HepG2 (cell line): ENCODE measurements around the gene SPTB. TPM values are rescaled to one million over a fixed set of nuclear protein-coding genes. Genes with fewer than 3 reads are reported as not detected.

Experiments
- ATAC-seq: fragments of 200-7000 bp; cut with Tn5 transposase; 3 replicates; pipeline ENCODE4 v1.9.1; 2020; ENCODE audit warnings: mild to moderate bottlenecking, moderate library complexity
- BruUV-seq: library from RNA; stranded (reverse); fragments of 400-500 nt; replicated peaks from 2 replicates; lab custom pipeline; 2021; lab: Mats Ljungman, UMichigan
- CTCF ChIA-PET: fragments of 300-600 bp; formaldehyde crosslinking; extraction: SDS; loops from one replicate; lab custom pipeline; 2021; ENCODE audit warnings: low total read pairs, inconsistent platforms, low intra/inter-chr PET ratio; lab: Yijun Ruan, JAX
- POLR2A ChIA-PET: fragments of 350-600 bp; sonication (Branson Sonifier 250); formaldehyde crosslinking; loops from one replicate; lab custom pipeline; 2020; ENCODE audit warnings: antibody characterized with exemption, inconsistent platforms; lab: Yijun Ruan, JAX
- DNase-seq: peaks from one replicate; pipeline ENCODE4 v3.0.0-alpha.2; 2015; ENCODE audit warnings: low spot score
- FAIRE-seq: peaks from 3 replicates; lab custom pipeline; 2011; peaks lifted over from hg19 to GRCh38; lab: Jason Lieb, UNC
- H2AFZ ChIP-seq: one replicate; pipeline ENCODE4 v1.6.1; 2011; ENCODE audit warnings: low read length, inconsistent platforms
- H3K27ac ChIP-seq: fragments of 300-600 bp; 3 replicates; pipeline ENCODE4 v1.8.0; 2011; ENCODE audit warnings: mixed run types, mild to moderate bottlenecking, mixed read lengths, low read length, inconsistent platforms; ENCODE audit not compliant: insufficient read depth; ENCODE audit errors: extremely low read length
- H3K27me3 ChIP-seq, 2 experiments: fragments of 200-600 bp in 1 of 2; 2 replicates in 1 of 2; 3 replicates in 1 of 2; pipeline versions ENCODE4 v1.6.0 to v1.8.0; 2011; ENCODE audit warnings: low read length in 2 of 2, mild to moderate bottlenecking in 2 of 2, moderate library complexity in 2 of 2, inconsistent platforms in 1 of 2; ENCODE audit not compliant: insufficient read depth in 2 of 2, control insufficient read depth in 1 of 2
- H3K36me3 ChIP-seq, 2 experiments: fragments of 200-600 bp in 1 of 2; replicated peaks in 1 of 2; 2 replicates in 1 of 2; 3 replicates in 1 of 2; pipeline versions ENCODE4 v1.5.1 to v1.8.0; 2011; ENCODE audit warnings: low read length in 2 of 2, inconsistent platforms in 1 of 2; ENCODE audit not compliant: insufficient read depth in 2 of 2, control insufficient read depth in 1 of 2
- H3K4me1 ChIP-seq: 2 replicates; pipeline ENCODE4 v1.5.1; 2012; ENCODE audit warnings: low read length, inconsistent platforms; ENCODE audit not compliant: insufficient read depth
- H3K4me2 ChIP-seq: 2 replicates; pipeline ENCODE4 v1.6.0; 2011; ENCODE audit warnings: low read depth, low read length, inconsistent platforms
- H3K4me3 ChIP-seq, 3 experiments: fragments of 200-600 bp in 1 of 3; sonication (generic), shearing (Covaris generic) in 1 of 3; replicated peaks in 1 of 3; 2 replicates each; pipeline ENCODE4 v1.5.1; 2011 to 2016; ENCODE audit warnings: low read length in 3 of 3, inconsistent platforms in 2 of 3, low read depth in 2 of 3, mild to moderate bottlenecking in 2 of 3, control low read depth in 1 of 3, mixed read lengths in 1 of 3; ENCODE audit not compliant: insufficient read depth in 1 of 3
- H3K79me2 ChIP-seq: one replicate; pipeline ENCODE4 v1.6.1; 2011; ENCODE audit warnings: low read length, inconsistent platforms; ENCODE audit not compliant: insufficient read depth
- H3K9ac ChIP-seq: 2 replicates; pipeline ENCODE4 v1.6.0; 2011; ENCODE audit warnings: mild to moderate bottlenecking, low read depth, low read length, inconsistent platforms; ENCODE audit not compliant: insufficient read depth
- H3K9me3 ChIP-seq: 2 replicates; pipeline ENCODE4 v1.5.1; 2012; ENCODE audit warnings: mild to moderate bottlenecking, low read length
- H4K20me1 ChIP-seq: 2 replicates; pipeline ENCODE4 v1.6.0; 2011; ENCODE audit warnings: inconsistent platforms, mild to moderate bottlenecking, low read length, moderate library complexity; ENCODE audit not compliant: insufficient read depth
- FLYWCH1 ChIP-seq: sonication (generic); formaldehyde crosslinking; IDR thresholded peaks from 2 replicates; pipeline ENCODE4 v1.8.1; 2023; ENCODE audit warnings: mild to moderate bottlenecking, missing genetic modification reagents
- NFE2L1 ChIP-seq: sonication (generic); formaldehyde crosslinking; IDR thresholded peaks from 2 replicates; pipeline ENCODE4 v1.4.0; 2020; ENCODE audit warnings: missing genetic modification reagents, mild to moderate bottlenecking, borderline replicate concordance
- NR1H2 ChIP-seq: sonication (generic); formaldehyde crosslinking; IDR thresholded peaks from 2 replicates; pipeline ENCODE4 v1.8.1; 2022; ENCODE audit warnings: low read depth, missing genetic modification reagents, borderline replicate concordance
- PITX1 ChIP-seq: sonication (generic); formaldehyde crosslinking; IDR thresholded peaks from 2 replicates; pipeline ENCODE4 v1.5.1; 2020; ENCODE audit warnings: mild to moderate bottlenecking, missing genetic modification reagents
- TCF7L2 ChIP-seq: IDR thresholded peaks from 2 replicates; pipeline ENCODE4 v1.6.1; 2011; ENCODE audit warnings: mild to moderate bottlenecking, low read depth, low read length, moderate library complexity
- ZNF850 ChIP-seq: sonication (generic); formaldehyde crosslinking; conservative IDR thresholded peaks from 2 replicates; pipeline ENCODE4 v1.9.0; 2021; ENCODE audit warnings: mild to moderate bottlenecking, missing genetic modification reagents
- WGBS: methylation state at CpG from one replicate; pipeline ENCODE4 v1.1.6; 2017; ENCODE audit warnings: low lambda C conversion rate; 5-methylcytosine and 5-hydroxymethylcytosine counted together
- in situ Hi-C: cut with HindIII; loops from 2 replicates; pipeline ENCODE4 v1.10.0; 2017; ENCODE audit warnings: low pct_unique_long_range_greater_than_20kb; ENCODE audit not compliant: extremely low pct_ligation_motif_present
- intact Hi-C: fragments of 100-400 bp; cut with micrococcal nuclease; formaldehyde crosslinking; loops from one replicate; pipeline ENCODE4 v1.10.0; 2022; ENCODE audit not compliant: unreplicated experiment
- polyA plus RNA-seq, 8 experiments: library from polyadenylated mRNA; depleted of rRNA in 3 of 8; stranded (reverse) in 7 of 8; unstranded in 1 of 8; fragments of >200 nt; fragmentation: Illumina TruSeq in 4 of 8; extraction: Trizol in 4 of 8; gene quantifications; 2 replicates each; pipeline versions ENCODE4 v1.2.1 to v1.2.3, GENCODE V29; 2011 to 2016; ENCODE audit warnings: low read depth in 4 of 8, missing spikeins in 1 of 8, mixed read lengths in 1 of 8; ENCODE audit not compliant: insufficient read depth in 1 of 8
- total RNA-seq, 5 experiments: library from RNA; depleted of rRNA; stranded (reverse); fragments of >200 nt; fragmentation: Illumina TruSeq; extraction: Trizol; gene quantifications; 2 replicates each; pipeline ENCODE4 v1.2.3, GENCODE V29; 2016; ENCODE audit warnings: low read depth in 1 of 5
- TF ChIP-seq, protein P1 (sequence below): sonication (generic); formaldehyde crosslinking; IDR thresholded peaks from 2 replicates; pipeline ENCODE4 v1.9.0; 2021; ENCODE audit warnings: missing genetic modification reagents, borderline replicate concordance
- TF ChIP-seq, protein P2 (sequence below): sonication (generic); formaldehyde crosslinking; IDR thresholded peaks from 2 replicates; pipeline ENCODE4 v1.5.1; 2020; ENCODE audit warnings: missing genetic modification reagents, mild to moderate bottlenecking, borderline replicate concordance
- TF ChIP-seq, protein P3 (sequence below): sonication (generic); formaldehyde crosslinking; IDR thresholded peaks from 2 replicates; pipeline ENCODE4 v1.8.1; 2023; ENCODE audit warnings: missing genetic modification reagents, inconsistent platforms, borderline replicate concordance
- TF ChIP-seq, protein P4 (sequence below): sonication (generic); formaldehyde crosslinking; IDR thresholded peaks from 2 replicates; pipeline ENCODE4 v1.4.0; 2020; ENCODE audit warnings: mild to moderate bottlenecking, low read depth, missing genetic modification reagents

The SPTB gene
- total and polyA plus RNA-seq, 2 of the 13 experiments (the other 11 are each of a cell fraction or from before 2014, with no cell fraction given), result 0.01 to 0.02 TPM

DNA sequence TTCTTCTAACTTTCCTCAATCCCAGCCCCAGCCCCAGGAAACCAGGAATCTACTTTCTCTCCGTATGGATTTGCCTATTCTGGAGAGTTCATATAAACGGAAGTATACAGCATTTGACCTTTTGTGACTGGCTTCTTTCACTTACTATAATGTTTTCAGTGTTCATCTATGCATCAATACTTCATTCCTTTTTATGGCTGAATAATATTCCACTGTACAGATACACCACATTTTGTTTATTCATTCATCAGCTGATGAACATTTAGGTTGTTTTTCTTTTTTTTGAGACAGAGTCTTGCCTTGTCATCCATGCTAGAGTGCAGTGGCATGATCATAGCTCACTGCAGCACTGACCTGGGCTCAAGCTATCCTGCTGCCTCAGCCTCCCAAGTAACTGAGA is 179.4 kb downstream of the SPTB start:
- H4K20me1 ChIP-seq, result no peaks in the 10 kb centered on the region
- FAIRE-seq (no peak), DNase-seq (no peak), ATAC-seq (no peak)
- WGBS, result 3% methylated on average over 2 of the region's 2 CpGs
- ChIA-PET CTCF (no interaction called here), POLR2A (no interaction called here)
- no TSS peak for BruUV-seq
- H3K9ac ChIP-seq, result no peak overlapping the region
- H3K36me3 ChIP-seq, result no peaks in the 10 kb centered on the region
- in situ Hi-C loops (no loop called here), intact Hi-C loops (loop anchor here (10.0 kb wide), 1 partner anchor 235 kb away; no protein-coding TSS in a partner anchor)
- peaks cover 0 to 40% of the 10 kb centered on the region in 2 experiments; a peak in 4 of 5 replicates for H3K27me3 ChIP-seq
- no peak overlapping the region for H3K27ac ChIP-seq
- H3K79me2 ChIP-seq, result no peaks in the 10 kb centered on the region
- no peaks in the 10 kb centered on the region for H3K9me3 ChIP-seq
- no peak overlapping the region for H3K4me2 ChIP-seq
- no peak overlapping the region for H2AFZ ChIP-seq
- peaks cover 18% of the 10 kb centered on the region for H3K4me1 ChIP-seq
- H3K4me3 ChIP-seq, result no peak overlapping the region
- no peak for TF ChIP-seq NFE2L1 (CRISPR knock-in tag)
- TF ChIP-seq TCF7L2, result no peak
- no peak for TF ChIP-seq PITX1 (CRISPR knock-in tag)
- TF ChIP-seq, protein P1, sequence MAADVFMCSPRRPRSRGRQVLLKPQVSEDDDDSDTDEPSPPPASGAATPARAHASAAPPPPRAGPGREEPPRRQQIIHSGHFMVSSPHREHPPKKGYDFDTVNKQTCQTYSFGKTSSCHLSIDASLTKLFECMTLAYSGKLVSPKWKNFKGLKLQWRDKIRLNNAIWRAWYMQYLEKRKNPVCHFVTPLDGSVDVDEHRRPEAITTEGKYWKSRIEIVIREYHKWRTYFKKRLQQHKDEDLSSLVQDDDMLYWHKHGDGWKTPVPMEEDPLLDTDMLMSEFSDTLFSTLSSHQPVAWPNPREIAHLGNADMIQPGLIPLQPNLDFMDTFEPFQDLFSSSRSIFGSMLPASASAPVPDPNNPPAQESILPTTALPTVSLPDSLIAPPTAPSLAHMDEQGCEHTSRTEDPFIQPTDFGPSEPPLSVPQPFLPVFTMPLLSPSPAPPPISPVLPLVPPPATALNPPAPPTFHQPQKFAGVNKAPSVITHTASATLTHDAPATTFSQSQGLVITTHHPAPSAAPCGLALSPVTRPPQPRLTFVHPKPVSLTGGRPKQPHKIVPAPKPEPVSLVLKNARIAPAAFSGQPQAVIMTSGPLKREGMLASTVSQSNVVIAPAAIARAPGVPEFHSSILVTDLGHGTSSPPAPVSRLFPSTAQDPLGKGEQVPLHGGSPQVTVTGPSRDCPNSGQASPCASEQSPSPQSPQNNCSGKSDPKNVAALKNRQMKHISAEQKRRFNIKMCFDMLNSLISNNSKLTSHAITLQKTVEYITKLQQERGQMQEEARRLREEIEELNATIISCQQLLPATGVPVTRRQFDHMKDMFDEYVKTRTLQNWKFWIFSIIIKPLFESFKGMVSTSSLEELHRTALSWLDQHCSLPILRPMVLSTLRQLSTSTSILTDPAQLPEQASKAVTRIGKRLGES (CRISPR knock-in tag), result no peak
- TF ChIP-seq, protein P2, sequence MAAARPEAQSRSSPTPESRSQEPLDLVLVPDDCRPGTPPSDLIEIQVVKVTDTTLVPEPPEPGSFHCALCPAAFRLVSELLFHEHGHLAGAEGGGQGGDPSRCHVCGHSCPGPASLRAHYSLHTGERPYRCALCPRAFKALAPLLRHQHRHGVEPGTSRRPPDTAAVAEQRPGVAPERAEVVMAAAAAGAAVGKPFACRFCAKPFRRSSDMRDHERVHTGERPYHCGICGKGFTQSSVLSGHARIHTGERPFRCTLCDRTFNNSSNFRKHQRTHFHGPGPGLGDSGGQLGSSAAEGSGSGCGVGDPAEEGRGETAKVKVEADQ (CRISPR knock-in tag), result no peak
- no peak for TF ChIP-seq ZNF850 (CRISPR knock-in tag)
- no peak for TF ChIP-seq NR1H2 (CRISPR knock-in tag)
- no peak for TF ChIP-seq FLYWCH1 (CRISPR knock-in tag)
- TF ChIP-seq, protein P3, sequence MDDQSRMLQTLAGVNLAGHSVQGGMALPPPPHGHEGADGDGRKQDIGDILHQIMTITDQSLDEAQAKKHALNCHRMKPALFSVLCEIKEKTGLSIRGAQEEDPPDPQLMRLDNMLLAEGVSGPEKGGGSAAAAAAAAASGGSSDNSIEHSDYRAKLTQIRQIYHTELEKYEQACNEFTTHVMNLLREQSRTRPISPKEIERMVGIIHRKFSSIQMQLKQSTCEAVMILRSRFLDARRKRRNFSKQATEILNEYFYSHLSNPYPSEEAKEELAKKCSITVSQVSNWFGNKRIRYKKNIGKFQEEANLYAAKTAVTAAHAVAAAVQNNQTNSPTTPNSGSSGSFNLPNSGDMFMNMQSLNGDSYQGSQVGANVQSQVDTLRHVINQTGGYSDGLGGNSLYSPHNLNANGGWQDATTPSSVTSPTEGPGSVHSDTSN (CRISPR knock-in tag), result no peak
- TF ChIP-seq, protein P4, sequence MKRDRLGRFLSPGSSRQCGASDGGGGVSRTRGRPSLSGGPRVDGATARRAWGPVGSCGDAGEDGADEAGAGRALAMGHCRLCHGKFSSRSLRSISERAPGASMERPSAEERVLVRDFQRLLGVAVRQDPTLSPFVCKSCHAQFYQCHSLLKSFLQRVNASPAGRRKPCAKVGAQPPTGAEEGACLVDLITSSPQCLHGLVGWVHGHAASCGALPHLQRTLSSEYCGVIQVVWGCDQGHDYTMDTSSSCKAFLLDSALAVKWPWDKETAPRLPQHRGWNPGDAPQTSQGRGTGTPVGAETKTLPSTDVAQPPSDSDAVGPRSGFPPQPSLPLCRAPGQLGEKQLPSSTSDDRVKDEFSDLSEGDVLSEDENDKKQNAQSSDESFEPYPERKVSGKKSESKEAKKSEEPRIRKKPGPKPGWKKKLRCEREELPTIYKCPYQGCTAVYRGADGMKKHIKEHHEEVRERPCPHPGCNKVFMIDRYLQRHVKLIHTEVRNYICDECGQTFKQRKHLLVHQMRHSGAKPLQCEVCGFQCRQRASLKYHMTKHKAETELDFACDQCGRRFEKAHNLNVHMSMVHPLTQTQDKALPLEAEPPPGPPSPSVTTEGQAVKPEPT (CRISPR knock-in tag), result no peak
